D721Med (cell line): ENCODE results near the gene SLC10A7.

Source experiments
- DNase-seq: peaks from one replicate; pipeline ENCODE4 v3.0.0; 2011; ENCODE audit warnings: low spot score; ENCODE audit not compliant: insufficient read length
- FAIRE-seq: peaks from 2 replicates; lab custom pipeline; 2011; peaks lifted over from hg19 to GRCh38; lab: Jason Lieb, UNC
- CTCF ChIP-seq: IDR thresholded peaks from 2 replicates; pipeline ENCODE4 v1.5.1; 2012; ENCODE audit warnings: mild to moderate bottlenecking, control low read depth; ENCODE audit not compliant: insufficient read depth; ENCODE audit errors: missing control alignments

The SLC10A7 gene

DNA sequence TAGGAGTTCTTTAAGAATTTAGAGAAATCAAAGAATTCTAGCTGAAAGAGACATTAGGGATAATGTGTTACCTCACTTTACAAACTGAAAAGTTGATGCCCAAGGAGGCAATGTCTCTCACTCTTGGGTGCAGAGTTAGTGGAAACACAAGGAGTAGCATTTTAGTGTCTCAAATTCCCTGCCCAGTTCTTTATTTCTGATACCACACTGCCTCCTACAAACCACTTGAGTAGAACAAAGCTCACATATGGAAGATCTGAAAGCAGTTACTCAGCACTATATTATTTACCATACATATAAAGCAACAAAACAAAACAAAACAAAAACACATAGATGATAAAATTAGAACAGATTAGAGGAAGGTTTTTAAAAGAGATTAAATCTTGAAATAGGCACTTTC, 183.2 kb downstream of the SLC10A7 start:
- FAIRE-seq (no peak), DNase-seq (no peak)
- TF ChIP-seq CTCF = no peak

DNA sequence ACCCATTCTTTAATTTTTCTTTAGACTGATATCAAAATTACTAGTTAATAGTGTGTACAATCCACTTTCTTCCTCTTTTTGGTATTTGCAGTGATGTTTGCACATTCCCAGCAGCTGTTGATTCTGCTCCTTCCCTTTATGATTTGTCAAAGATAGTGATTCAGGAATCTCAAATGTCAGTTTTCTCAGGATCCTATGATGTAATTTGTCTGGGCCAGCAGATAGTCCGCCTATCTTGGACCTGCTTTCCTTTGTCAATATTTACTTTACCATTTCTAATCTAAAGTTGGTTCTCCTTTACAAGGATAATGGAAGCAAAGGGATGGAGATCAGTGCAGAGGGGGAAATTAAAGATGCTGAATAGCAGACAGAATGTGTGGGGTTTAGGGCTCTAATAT, 185.3 kb downstream of the SLC10A7 start:
- no peak for DNase-seq
- no peak for TF ChIP-seq CTCF
- no peak for FAIRE-seq

DNA sequence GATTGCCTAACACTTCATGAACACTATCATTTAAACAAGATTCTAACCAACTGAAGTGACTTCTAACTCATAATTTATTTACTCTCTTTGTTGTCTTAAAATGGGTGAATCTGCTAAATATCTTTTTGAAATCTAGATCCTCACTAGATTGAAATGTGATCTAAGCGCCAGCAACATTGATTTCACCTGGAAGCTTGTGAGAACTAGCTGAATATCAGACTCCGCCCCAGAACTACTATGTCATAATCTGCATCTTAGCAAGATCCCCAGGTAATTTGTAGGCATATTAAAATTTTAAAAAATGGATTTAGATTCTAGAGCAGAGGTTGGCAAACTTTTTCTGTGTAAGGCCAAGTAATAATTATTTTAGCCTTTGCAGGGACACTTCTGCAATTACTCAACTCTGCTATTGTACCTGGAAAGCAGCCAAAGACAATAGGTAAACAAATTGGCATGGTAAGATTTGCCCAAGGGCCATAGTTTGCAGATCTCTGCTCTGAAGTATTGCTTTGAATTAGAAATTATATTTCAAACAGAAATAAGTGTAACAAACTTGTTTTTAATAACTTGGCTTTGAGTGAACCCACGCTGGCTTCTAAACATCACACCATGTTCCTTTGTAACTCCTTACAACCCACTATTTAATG, 185.9 kb downstream of the SLC10A7 start:
- DNase-seq = no peak
- no peak for TF ChIP-seq CTCF
- no peak for FAIRE-seq

- TF ChIP-seq CTCF = no peak
- DNase-seq (no peak), FAIRE-seq (peak; percentile 60)
These were observed 186.8 kb downstream of the SLC10A7 start for GRCh38 chr4:146334862-146335449.

GRCh38 chr4:146333895-146334262, 187.9 kb downstream of the SLC10A7 start:
- TF ChIP-seq CTCF = no peak
- FAIRE-seq = no peak
- no peak for DNase-seq

GRCh38 chr4:146333187-146333894, 188.4 kb downstream of the SLC10A7 start:
- TF ChIP-seq CTCF = no peak
- no peak for DNase-seq
- no peak for FAIRE-seq

DNA sequence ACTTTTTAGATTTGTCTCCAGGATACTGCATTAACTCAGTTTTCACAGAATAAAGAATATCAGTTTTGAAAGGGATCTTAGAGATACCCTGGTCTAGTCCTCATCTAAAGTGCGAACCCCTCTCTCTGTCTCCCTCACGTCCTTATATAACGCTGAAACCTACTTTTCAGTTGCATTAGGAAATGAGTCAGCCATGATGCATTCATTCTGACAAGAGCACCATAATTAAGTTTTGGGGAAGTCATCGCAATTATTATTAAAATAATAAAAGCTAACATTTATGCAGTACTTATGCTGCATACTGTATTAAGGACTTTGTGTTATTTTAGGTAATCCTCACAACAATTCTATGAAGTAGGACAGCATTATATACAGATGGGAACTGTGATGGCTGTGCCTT, 191.3 kb downstream of the SLC10A7 start:
- TF ChIP-seq CTCF = no peak
- FAIRE-seq = no peak

More for the DNA sequence above, 191.3 kb downstream of the SLC10A7 start:
- no peak for DNase-seq
